ENCODE results near the gene EIPR1. TPM values are rescaled to one million over a fixed set of nuclear protein-coding genes. Genes with fewer than 3 reads are reported as not detected.

The EIPR1 gene
- total and polyA plus RNA-seq, 2 experiments from 2014 or later = 17.4 to 46.3 TPM

DNA sequence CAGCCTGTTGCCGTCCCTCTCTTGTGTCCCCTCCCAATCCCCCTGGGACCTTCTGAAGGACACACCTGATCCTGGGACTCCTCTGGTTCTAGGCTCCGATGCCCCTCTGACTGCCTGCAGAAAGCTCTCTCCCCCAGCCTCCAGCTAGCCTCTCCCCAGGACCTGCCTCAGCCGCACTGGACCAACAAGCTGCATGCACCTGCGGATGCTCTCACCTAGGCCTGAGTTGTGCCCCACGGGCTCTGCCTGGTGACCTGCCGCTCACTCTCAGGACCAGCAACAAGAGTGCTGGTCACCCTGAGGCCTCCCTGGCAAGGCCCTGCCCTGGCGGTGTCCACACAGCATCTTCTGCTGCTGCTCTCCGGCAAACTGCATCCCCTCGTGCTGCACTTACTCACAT, 63.0 kb downstream of the EIPR1 start (continued):
- TF ChIP-seq, protein P1, sequence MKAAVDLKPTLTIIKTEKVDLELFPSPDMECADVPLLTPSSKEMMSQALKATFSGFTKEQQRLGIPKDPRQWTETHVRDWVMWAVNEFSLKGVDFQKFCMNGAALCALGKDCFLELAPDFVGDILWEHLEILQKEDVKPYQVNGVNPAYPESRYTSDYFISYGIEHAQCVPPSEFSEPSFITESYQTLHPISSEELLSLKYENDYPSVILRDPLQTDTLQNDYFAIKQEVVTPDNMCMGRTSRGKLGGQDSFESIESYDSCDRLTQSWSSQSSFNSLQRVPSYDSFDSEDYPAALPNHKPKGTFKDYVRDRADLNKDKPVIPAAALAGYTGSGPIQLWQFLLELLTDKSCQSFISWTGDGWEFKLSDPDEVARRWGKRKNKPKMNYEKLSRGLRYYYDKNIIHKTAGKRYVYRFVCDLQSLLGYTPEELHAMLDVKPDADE (IDR thresholded peaks at IDR 0.05) = no peak
- TF ChIP-seq EZH2 (IDR thresholded peaks at IDR 0.05; ENCODE audit: low read depth, unreplicated experiment) (no peak), POLR2AphosphoS5 (IDR thresholded peaks at IDR 0.05; ENCODE audit: low read depth) (no peak), JUNB (IDR thresholded peaks at IDR 0.05; ENCODE audit: unreplicated experiment) (no peak), CREB1 (CRISPR knock-in tag; IDR thresholded peaks at IDR 0.05; ENCODE audit: low read depth) (no peak), EZH2phosphoT487 (IDR thresholded peaks at IDR 0.05; ENCODE audit: unreplicated experiment) (no peak), STAT1 (IDR thresholded peaks at IDR 0.05; ENCODE audit: unreplicated experiment) (no peak), ZNF331 (CRISPR knock-in tag; IDR thresholded peaks at IDR 0.05; ENCODE audit: low read depth) (no peak), NANOG (IDR thresholded peaks at IDR 0.05; ENCODE audit: borderline replicate concordance) (no peak)
- TF ChIP-seq, protein P2, sequence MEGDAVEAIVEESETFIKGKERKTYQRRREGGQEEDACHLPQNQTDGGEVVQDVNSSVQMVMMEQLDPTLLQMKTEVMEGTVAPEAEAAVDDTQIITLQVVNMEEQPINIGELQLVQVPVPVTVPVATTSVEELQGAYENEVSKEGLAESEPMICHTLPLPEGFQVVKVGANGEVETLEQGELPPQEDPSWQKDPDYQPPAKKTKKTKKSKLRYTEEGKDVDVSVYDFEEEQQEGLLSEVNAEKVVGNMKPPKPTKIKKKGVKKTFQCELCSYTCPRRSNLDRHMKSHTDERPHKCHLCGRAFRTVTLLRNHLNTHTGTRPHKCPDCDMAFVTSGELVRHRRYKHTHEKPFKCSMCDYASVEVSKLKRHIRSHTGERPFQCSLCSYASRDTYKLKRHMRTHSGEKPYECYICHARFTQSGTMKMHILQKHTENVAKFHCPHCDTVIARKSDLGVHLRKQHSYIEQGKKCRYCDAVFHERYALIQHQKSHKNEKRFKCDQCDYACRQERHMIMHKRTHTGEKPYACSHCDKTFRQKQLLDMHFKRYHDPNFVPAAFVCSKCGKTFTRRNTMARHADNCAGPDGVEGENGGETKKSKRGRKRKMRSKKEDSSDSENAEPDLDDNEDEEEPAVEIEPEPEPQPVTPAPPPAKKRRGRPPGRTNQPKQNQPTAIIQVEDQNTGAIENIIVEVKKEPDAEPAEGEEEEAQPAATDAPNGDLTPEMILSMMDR (conservative IDR thresholded peaks at IDR 0.05; ENCODE audit: low read depth in 2 of 2) = no peak
- TF ChIP-seq, protein P3, sequence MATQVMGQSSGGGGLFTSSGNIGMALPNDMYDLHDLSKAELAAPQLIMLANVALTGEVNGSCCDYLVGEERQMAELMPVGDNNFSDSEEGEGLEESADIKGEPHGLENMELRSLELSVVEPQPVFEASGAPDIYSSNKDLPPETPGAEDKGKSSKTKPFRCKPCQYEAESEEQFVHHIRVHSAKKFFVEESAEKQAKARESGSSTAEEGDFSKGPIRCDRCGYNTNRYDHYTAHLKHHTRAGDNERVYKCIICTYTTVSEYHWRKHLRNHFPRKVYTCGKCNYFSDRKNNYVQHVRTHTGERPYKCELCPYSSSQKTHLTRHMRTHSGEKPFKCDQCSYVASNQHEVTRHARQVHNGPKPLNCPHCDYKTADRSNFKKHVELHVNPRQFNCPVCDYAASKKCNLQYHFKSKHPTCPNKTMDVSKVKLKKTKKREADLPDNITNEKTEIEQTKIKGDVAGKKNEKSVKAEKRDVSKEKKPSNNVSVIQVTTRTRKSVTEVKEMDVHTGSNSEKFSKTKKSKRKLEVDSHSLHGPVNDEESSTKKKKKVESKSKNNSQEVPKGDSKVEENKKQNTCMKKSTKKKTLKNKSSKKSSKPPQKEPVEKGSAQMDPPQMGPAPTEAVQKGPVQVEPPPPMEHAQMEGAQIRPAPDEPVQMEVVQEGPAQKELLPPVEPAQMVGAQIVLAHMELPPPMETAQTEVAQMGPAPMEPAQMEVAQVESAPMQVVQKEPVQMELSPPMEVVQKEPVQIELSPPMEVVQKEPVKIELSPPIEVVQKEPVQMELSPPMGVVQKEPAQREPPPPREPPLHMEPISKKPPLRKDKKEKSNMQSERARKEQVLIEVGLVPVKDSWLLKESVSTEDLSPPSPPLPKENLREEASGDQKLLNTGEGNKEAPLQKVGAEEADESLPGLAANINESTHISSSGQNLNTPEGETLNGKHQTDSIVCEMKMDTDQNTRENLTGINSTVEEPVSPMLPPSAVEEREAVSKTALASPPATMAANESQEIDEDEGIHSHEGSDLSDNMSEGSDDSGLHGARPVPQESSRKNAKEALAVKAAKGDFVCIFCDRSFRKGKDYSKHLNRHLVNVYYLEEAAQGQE (IDR thresholded peaks at IDR 0.05; ENCODE audit: unreplicated experiment) = no peak

DNA sequence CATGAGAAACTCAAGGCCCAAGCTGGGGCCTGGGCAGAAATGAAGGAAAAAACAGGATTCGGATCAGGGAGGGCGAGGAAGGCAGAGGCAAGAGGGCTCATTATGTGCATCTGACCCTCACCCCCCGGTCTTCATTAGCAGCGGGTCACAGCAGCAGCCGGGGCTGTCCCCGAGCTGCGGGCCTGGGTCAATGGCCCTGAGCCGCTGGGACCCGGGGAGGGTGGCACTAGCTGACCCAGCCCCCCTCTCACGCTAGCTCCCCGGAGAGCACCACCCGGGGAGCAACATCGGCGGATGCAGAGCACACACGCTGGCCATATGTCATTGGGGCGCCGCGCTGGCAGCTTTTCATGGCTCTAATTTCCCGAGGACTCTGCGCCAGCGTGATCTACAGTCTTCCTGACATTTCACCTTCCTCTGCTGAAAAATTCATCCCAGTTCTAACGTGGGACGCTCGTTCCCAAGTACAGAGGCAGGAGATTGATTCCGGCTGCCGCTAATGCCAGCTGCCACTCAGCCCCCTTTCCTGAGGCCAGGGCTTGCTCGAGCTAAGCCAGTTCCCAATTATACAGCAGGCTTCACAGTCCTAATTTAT, 63.7 kb downstream of the EIPR1 start:
- no peaks in the 10 kb centered on the region for H3K27me3 Mint-ChIP-seq (ENCODE audit: insufficient read depth, low read depth, poor library complexity)
- peaks cover 22% of the 10 kb centered on the region for H3K36me3 Mint-ChIP-seq (ENCODE audit: low read depth)
- ATAC-seq (no peak), DNase-seq (ENCODE audit: low spot score) (no peak)
- Histone ChIP-seq H3K4me2 (no peak overlapping the region), H3K36me3 (ENCODE audit: insufficient read depth) (no peaks in the 10 kb centered on the region), H3K79me2 (replicated peaks; ENCODE audit: insufficient read depth) (peaks cover 12% of the 10 kb centered on the region), H2AFZ (no peak overlapping the region), H3F3A (replicated peaks; ENCODE audit: low read depth) (no peaks in the 10 kb centered on the region), H3K27ac (ENCODE audit: low read depth) (no peak overlapping the region), H4K20me1 (replicated peaks; ENCODE audit: insufficient read depth) (no peaks in the 10 kb centered on the region), H3K9me2 (ENCODE audit: insufficient read depth) (no peaks in the 10 kb centered on the region), H3K4me3 (no peak overlapping the region), H3K27me3 (ENCODE audit: insufficient read depth) (no peaks in the 10 kb centered on the region), H3K4me1 (ENCODE audit: insufficient read depth) (no peaks in the 10 kb centered on the region)
- no peak overlapping the region for H3K27ac Mint-ChIP-seq
- peaks cover 11% of the 10 kb centered on the region for H3K4me1 Mint-ChIP-seq
- no peak overlapping the region for H3K4me3 Mint-ChIP-seq
- H3K9me3 Mint-ChIP-seq = peaks cover 3% of the 10 kb centered on the region; the same call in 1 of the 3 replicates
- TF ChIP-seq ZNF114 (CRISPR knock-in tag; IDR thresholded peaks at IDR 0.05) (no peak), STAT1 (IDR thresholded peaks at IDR 0.05; ENCODE audit: unreplicated experiment) (no peak), EZH2phosphoT487 (IDR thresholded peaks at IDR 0.05; ENCODE audit: unreplicated experiment) (no peak)
- TF ChIP-seq, protein P4, sequence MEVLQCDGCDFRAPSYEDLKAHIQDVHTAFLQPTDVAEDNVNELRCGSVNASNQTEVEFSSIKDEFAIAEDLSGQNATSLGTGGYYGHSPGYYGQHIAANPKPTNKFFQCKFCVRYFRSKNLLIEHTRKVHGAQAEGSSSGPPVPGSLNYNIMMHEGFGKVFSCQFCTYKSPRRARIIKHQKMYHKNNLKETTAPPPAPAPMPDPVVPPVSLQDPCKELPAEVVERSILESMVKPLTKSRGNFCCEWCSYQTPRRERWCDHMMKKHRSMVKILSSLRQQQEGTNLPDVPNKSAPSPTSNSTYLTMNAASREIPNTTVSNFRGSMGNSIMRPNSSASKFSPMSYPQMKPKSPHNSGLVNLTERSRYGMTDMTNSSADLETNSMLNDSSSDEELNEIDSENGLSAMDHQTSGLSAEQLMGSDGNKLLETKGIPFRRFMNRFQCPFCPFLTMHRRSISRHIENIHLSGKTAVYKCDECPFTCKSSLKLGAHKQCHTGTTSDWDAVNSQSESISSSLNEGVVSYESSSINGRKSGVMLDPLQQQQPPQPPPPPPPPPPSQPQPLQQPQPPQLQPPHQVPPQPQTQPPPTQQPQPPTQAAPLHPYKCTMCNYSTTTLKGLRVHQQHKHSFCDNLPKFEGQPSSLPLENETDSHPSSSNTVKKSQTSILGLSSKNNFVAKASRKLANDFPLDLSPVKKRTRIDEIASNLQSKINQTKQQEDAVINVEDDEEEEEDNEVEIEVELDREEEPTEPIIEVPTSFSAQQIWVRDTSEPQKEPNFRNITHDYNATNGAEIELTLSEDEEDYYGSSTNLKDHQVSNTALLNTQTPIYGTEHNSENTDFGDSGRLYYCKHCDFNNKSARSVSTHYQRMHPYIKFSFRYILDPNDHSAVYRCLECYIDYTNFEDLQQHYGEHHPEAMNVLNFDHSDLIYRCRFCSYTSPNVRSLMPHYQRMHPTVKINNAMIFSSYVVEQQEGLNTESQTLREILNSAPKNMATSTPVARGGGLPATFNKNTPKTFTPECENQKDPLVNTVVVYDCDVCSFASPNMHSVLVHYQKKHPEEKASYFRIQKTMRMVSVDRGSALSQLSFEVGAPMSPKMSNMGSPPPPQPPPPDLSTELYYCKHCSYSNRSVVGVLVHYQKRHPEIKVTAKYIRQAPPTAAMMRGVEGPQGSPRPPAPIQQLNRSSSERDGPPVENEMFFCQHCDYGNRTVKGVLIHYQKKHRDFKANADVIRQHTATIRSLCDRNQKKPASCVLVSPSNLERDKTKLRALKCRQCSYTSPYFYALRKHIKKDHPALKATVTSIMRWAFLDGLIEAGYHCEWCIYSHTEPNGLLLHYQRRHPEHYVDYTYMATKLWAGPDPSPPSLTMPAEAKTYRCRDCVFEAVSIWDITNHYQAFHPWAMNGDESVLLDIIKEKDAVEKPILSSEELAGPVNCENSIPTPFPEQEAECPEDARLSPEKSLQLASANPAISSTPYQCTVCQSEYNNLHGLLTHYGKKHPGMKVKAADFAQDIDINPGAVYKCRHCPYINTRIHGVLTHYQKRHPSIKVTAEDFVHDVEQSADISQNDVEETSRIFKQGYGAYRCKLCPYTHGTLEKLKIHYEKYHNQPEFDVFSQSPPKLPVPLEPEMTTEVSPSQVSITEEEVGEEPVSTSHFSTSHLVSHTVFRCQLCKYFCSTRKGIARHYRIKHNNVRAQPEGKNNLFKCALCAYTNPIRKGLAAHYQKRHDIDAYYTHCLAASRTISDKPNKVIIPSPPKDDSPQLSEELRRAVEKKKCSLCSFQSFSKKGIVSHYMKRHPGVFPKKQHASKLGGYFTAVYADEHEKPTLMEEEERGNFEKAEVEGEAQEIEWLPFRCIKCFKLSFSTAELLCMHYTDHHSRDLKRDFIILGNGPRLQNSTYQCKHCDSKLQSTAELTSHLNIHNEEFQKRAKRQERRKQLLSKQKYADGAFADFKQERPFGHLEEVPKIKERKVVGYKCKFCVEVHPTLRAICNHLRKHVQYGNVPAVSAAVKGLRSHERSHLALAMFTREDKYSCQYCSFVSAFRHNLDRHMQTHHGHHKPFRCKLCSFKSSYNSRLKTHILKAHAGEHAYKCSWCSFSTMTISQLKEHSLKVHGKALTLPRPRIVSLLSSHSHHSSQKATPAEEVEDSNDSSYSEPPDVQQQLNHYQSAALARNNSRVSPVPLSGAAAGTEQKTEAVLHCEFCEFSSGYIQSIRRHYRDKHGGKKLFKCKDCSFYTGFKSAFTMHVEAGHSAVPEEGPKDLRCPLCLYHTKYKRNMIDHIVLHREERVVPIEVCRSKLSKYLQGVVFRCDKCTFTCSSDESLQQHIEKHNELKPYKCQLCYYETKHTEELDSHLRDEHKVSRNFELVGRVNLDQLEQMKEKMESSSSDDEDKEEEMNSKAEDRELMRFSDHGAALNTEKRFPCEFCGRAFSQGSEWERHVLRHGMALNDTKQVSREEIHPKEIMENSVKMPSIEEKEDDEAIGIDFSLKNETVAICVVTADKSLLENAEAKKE (CRISPR knock-in tag; IDR thresholded peaks at IDR 0.05) = no peak
